Esophagus muscularis mucosa (tissue), 4 donors: ENCODE data around the gene SHISA2. TPM values are rescaled to one million over a fixed set of nuclear protein-coding genes. Genes with fewer than 3 reads are reported as not detected.
A peak's percentile ranks its signal among the peaks of the same experiment; 100 is the strongest.
"Not testable (repeated sequence)": the region's sequence is repeated elsewhere in the genome, so short reads cannot be mapped to it uniquely, and the experiment has no call there.

Experiments
- DNase-seq: peaks from one replicate; pipeline ENCODE4 v3.0.0-alpha.2; 2017; ENCODE audit errors: extremely low spot score
- H3K27ac ChIP-seq, 4 donors: fragments of 200-600 bp; sonication (generic); replicated peaks in 1 of 4; 1 replicate in 3 of 4; 2 replicates in 1 of 4; pipeline ENCODE4 v1.5.1; 2016 to 2019; ENCODE audit warnings: mild to moderate bottlenecking in 1 of 4
- H3K27me3 ChIP-seq, 4 donors: fragments of 200-600 bp; sonication (generic); one replicate each; pipeline versions ENCODE4 v1.5.1 to v1.6.0; 2016 to 2019
- H3K36me3 ChIP-seq, 4 donors: fragments of 200-600 bp; sonication (generic); one replicate each; pipeline ENCODE4 v1.5.1; 2016 to 2019
- H3K4me1 ChIP-seq, 4 donors: fragments of 200-600 bp; sonication (generic); one replicate each; pipeline ENCODE4 v1.5.1; 2016 to 2019
- H3K4me3 ChIP-seq, 4 donors: fragments of 200-600 bp; sonication (generic); 1 replicate in 2 of 4; 2 replicates in 2 of 4; pipeline ENCODE4 v1.5.1; 2016 to 2019; ENCODE audit warnings: mild to moderate bottlenecking in 4 of 4, moderate library complexity in 1 of 4
- H3K9me3 ChIP-seq, 4 donors: fragments of 200-600 bp; sonication (generic); 1 replicate in 3 of 4; 2 replicates in 1 of 4; pipeline ENCODE4 v1.5.1; 2016 to 2019
- EP300 ChIP-seq: sonication (generic); formaldehyde crosslinking; IDR thresholded peaks from one replicate; pipeline ENCODE4 v1.6.1; 2017; ENCODE audit warnings: antibody characterized with exemption
- POLR2A ChIP-seq: fragments of 450-650 bp; IDR thresholded peaks from one replicate; pipeline ENCODE4 v1.6.1; 2017; ENCODE audit warnings: antibody characterized with exemption, moderate library complexity, mild to moderate bottlenecking, low read depth
- POLR2AphosphoS5 ChIP-seq, 2 donors: sonication (generic); formaldehyde crosslinking; IDR thresholded peaks; one replicate each; pipeline ENCODE4 v1.6.1; 2017; ENCODE audit warnings: antibody characterized with exemption in 2 of 2
- WGBS: methylation state at CpG from one replicate; pipeline ENCODE4 v1.1.5; 2018; 5-methylcytosine and 5-hydroxymethylcytosine counted together
- intact Hi-C: fragments of 100-400 bp; cut with DNase I; formaldehyde crosslinking; loops from one replicate; pipeline ENCODE4 v1.15.1; 2023
- total RNA-seq, 4 donors: library from RNA; depleted of rRNA; stranded (reverse); fragments of >200 nt; gene quantifications; one replicate each; pipeline versions ENCODE4 v1.1.0 to v1.2.1, GENCODE V29; 2016
- TF ChIP-seq, protein P1 (sequence below), 3 experiments: fragments of 200-600 bp in 2 of 3; fragments of 450-650 bp in 1 of 3; sonication (generic) in 2 of 3; IDR thresholded peaks; one replicate each; pipeline ENCODE4 v1.5.1; 2017 to 2019; ENCODE audit warnings: antibody characterized with exemption in 3 of 3, mild to moderate bottlenecking in 2 of 3, moderate library complexity in 1 of 3

The SHISA2 gene
- total RNA-seq, 4 donors from 2014 or later = 0.78 to 0.98 (median 0.83) TPM; not detected in 1

DNA sequence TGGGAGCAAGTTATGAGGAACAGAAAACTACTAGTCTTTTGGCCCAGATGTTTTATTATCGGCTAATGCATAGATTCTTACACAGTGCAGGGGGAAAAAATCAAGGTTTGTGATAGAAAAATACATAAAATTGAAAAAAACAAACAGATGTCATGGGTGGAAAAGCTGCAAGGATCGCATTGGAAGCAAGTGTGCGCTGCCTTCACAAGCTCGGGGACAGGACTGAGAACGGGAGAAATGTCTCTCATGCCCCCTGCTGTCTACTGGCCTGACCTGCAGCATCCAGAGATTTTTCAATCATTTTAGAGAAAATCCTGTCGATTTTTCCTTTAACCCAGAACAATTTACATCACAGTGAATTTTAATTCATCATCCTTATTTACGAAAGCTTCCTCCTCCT is 20.5 kb upstream of the SHISA2 start:
- not testable (repeated sequence) for H3K36me3 ChIP-seq, H3K27ac ChIP-seq, DNase-seq, H3K4me1 ChIP-seq, H3K9me3 ChIP-seq, H3K4me3 ChIP-seq
- intact Hi-C loops = loop anchor here (5.0 kb wide), 1 partner anchor 500 kb away; no protein-coding TSS in a partner anchor
- 17% methylated on average over 5 of the region's 7 CpGs for WGBS
- peaks cover 0 to 29% (median 0%) of the 10 kb centered on the region in 4 donors for H3K27me3 ChIP-seq
- TF ChIP-seq, protein P1, sequence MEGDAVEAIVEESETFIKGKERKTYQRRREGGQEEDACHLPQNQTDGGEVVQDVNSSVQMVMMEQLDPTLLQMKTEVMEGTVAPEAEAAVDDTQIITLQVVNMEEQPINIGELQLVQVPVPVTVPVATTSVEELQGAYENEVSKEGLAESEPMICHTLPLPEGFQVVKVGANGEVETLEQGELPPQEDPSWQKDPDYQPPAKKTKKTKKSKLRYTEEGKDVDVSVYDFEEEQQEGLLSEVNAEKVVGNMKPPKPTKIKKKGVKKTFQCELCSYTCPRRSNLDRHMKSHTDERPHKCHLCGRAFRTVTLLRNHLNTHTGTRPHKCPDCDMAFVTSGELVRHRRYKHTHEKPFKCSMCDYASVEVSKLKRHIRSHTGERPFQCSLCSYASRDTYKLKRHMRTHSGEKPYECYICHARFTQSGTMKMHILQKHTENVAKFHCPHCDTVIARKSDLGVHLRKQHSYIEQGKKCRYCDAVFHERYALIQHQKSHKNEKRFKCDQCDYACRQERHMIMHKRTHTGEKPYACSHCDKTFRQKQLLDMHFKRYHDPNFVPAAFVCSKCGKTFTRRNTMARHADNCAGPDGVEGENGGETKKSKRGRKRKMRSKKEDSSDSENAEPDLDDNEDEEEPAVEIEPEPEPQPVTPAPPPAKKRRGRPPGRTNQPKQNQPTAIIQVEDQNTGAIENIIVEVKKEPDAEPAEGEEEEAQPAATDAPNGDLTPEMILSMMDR (IDR thresholded peaks at IDR 0.05) = peak in 1 of 3 experiments; percentile 24

DNA sequence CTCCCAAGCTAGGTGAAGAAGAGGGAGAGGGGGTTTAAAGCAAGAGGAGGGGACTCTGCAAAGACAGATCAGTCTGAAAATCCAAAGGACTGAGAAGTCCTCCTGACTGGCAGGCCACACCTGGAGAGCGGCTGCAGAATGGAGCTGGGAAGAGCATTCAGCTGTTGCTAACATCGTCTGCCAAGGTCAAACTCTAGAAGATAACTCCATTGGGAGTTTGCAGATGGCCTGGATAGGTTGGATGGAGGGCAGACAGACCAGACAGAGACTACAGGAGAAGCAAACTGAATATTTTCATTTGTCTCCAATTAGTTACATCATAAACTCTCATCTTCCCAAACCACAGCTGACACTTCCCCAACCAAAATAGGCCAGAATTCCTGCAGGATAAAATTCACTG is 19.9 kb upstream of the SHISA2 start:
- Histone ChIP-seq H3K9me3 (no peaks in the 10 kb centered on the region), H3K27me3 (peaks cover 0 to 29% (median 0%) of the 10 kb centered on the region in 4 donors), H3K4me3 (no peak overlapping the region), H3K4me1 (no peaks in the 10 kb centered on the region), H3K27ac (no peak overlapping the region), H3K36me3 (no peaks in the 10 kb centered on the region)
- DNase-seq = peak; percentile 21
- 82% methylated on average over 2 of the region's 2 CpGs for WGBS
- TF ChIP-seq POLR2AphosphoS5 (IDR thresholded peaks at IDR 0.05) (no peak), EP300 (no peak), POLR2A (no peak)
- TF ChIP-seq, protein P1 (IDR thresholded peaks at IDR 0.05) = no peak
- intact Hi-C loops = loop anchor here (5.0 kb wide), 1 partner anchor 499 kb away; no protein-coding TSS in a partner anchor

DNA sequence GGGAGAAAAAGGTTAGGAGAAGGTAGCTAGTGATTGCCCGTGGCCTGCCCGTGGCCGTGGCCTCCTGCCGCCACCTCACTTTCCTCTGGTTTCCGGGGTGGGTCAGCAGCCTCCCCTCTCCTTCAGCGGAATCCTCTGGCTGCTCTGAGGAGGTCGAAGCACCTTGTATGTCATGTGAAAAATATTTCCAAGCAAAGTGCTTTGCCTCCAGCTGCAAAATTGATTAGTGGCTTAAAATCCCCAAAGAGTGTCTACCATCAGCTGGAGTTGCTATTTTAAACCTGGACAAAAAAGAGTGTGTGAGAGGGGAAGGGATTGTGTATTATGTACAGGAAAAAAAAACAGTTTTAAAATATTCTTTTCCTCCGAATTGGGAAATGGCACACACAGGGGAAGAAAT is 17.8 kb upstream of the SHISA2 start:
- peak; percentile 19 for DNase-seq
- H3K4me1 ChIP-seq, H3K27ac ChIP-seq, H3K4me3 ChIP-seq, H3K36me3 ChIP-seq, H3K9me3 ChIP-seq: not testable (repeated sequence)
- 70% methylated on average over 8 of the region's 8 CpGs for WGBS
- peaks cover 0 to 25% (median 0%) of the 10 kb centered on the region in 4 donors for H3K27me3 ChIP-seq
- intact Hi-C loops = loop anchor here (5.0 kb wide), 1 partner anchor 497 kb away; no protein-coding TSS in a partner anchor

DNA sequence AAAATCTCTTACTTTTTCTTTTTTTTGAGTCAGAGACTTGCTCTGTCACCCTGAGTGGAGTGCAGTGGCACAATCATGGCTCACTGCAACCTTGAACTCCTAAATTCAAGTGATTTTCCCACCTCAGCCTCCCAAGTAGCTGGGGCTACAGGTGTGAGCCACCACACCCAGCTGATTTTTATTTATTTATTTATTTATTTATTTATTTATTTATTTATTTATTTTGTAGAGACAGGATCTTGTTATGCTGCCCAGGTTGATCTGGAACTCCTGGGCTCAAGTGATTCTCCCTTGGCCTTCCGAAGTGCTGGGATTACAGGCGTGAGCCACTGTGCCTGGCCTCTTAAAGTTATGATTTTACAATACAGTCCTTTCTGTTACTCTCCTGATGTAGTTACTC is 16.6 kb upstream of the SHISA2 start:
- H3K9me3 ChIP-seq, intact Hi-C loops, H3K27ac ChIP-seq, H3K4me1 ChIP-seq, H3K36me3 ChIP-seq, H3K4me3 ChIP-seq: not testable (repeated sequence)
- 100% methylated on average over 2 of the region's 2 CpGs for WGBS
- peaks cover 0 to 20% (median 0%) of the 10 kb centered on the region in 4 donors for H3K27me3 ChIP-seq
- peak; percentile 29 for DNase-seq

DNA sequence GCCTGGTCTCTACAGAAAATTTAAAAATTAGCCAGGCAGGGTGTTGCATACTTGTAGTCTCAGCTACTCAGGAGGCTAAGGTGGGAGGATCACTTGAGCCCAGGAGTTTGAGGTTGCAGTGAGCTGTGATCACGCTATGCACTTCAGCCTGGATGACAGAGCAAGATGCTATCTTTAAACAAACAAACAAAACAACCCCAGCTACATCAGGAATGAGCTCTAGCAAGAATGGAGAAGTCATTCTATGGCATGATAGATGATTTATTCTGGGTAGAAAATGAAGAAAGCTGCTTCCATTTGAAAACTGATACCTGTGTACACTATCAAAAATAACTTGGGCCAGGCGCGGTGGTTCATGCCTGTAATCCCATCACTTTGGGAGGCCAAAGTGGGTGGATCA is 15.8 kb upstream of the SHISA2 start:
- Histone ChIP-seq H3K27ac (no peak overlapping the region), H3K36me3 (no peaks in the 10 kb centered on the region), H3K27me3 (peaks cover 0 to 20% (median 0%) of the 10 kb centered on the region in 4 donors), H3K9me3 (no peaks in the 10 kb centered on the region), H3K4me1 (no peaks in the 10 kb centered on the region), H3K4me3 (no peak overlapping the region)
- intact Hi-C loops = no loop called here
- DNase-seq = peak; percentile 14
- TF ChIP-seq POLR2AphosphoS5 (IDR thresholded peaks at IDR 0.05) (no peak), POLR2A (no peak), EP300 (no peak)
- TF ChIP-seq, protein P1 (IDR thresholded peaks at IDR 0.05) = no peak
- 89% methylated on average over 3 of the region's 3 CpGs for WGBS

DNA sequence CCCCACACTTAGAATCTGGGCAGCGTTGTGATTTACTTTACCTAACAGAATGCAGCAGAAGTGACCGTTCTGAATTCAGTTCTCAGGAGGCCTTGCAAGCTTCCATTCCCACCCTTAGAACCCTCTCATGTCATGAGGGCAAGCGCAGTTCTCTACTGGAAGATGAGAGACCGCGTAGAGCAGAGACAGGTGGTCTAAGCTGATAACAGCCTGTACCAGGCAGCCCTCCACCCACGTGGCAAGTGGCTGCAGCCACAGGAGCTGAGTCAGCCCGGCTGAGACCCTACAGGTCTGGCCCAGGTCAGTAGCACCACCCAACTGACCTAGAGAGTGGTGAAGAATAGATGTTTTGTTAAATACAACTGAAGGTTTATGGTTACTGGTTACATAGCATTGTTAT is 14.7 kb upstream of the SHISA2 start:
- H3K27me3 ChIP-seq = peaks cover 0 to 18% (median 0%) of the 10 kb centered on the region in 4 donors
- 77% methylated on average over 7 of the region's 7 CpGs for WGBS
- intact Hi-C loops, H3K9me3 ChIP-seq, H3K4me1 ChIP-seq, H3K36me3 ChIP-seq, H3K27ac ChIP-seq, H3K4me3 ChIP-seq: not testable (repeated sequence)
- peak; percentile 19 for DNase-seq
